WERI-Rb-1 (cell line): Measurements from ENCODE around the gene XPO6.

Experiments
- DNase-seq: peaks from one replicate; pipeline ENCODE4 v3.0.0-alpha.2; 2020
- H3K27ac ChIP-seq: fragments of 250-450 bp; sonication (Bioruptor Pico); 2 replicates; pipeline ENCODE4 v1.5.1; 2020; ENCODE audit warnings: mild to moderate bottlenecking, moderate library complexity
- H3K27me3 ChIP-seq: fragments of 250-450 bp; sonication (Bioruptor Pico); 2 replicates; pipeline ENCODE4 v1.5.1; 2021; ENCODE audit warnings: mild to moderate bottlenecking, low read depth, moderate library complexity; ENCODE audit not compliant: insufficient read depth, severe bottlenecking
- H3K36me3 ChIP-seq: fragments of 250-450 bp; sonication (Bioruptor Pico); 2 replicates; pipeline ENCODE4 v1.5.1; 2020; ENCODE audit warnings: mild to moderate bottlenecking, moderate library complexity
- H3K4me3 ChIP-seq: 2 replicates; pipeline ENCODE4 v1.5.1; 2011; ENCODE audit warnings: low read depth, mild to moderate bottlenecking, control low read depth, low read length
- H3K9me3 ChIP-seq: fragments of 250-450 bp; sonication (Bioruptor Pico); 2 replicates; pipeline ENCODE4 v1.5.1; 2021; ENCODE audit warnings: mild to moderate bottlenecking, moderate library complexity; ENCODE audit not compliant: severe bottlenecking
- CTCF ChIP-seq: IDR thresholded peaks from 2 replicates; pipeline ENCODE4 v1.5.1; 2011; ENCODE audit warnings: low read depth, mild to moderate bottlenecking, control low read depth, inconsistent platforms, low read length

Gene XPO6

DNA sequence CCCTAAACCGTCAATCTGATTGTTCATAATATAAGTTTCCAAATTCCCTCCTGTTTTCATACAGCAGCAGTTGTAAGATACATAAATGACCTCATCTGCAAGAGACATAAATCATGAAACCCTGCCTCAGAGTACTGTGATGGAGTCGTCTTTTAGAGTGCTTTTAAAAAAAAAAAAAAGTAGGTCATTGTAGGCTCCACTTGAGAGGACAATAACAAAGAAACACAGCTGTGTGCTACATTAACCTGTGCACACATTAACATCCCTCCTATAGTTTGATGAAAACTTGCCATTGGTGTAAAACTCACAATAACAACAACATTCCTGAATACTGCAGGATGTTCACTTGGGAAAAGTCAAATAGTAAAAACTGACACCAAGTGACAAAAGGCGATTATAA, 56.5 kb downstream of the XPO6 start:
- no peak for TF ChIP-seq CTCF
- no peak for DNase-seq
- peaks cover 70% of the 10 kb centered on the region for H3K36me3 ChIP-seq

DNA sequence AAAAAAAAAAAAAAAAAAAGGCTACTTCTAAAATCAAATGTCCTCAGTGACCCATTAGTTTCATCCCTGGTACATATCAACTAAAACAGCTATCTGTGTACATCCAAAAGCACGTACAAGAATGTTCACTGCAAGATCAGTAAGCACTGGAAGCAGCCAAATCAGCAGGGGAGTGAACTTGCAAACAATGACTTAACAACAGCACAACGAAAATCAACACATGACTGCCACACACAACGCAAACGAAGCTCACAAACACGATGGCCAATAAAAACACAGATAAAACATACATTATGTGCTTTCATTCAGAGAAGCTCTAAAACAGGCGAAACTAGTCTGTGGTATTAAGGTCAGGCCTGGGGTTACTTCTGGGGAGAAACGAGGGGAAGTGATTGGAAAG, 60.6 kb downstream of the XPO6 start:
- Histone ChIP-seq H3K4me3 (no peak overlapping the region), H3K9me3 (no peaks in the 10 kb centered on the region), H3K27ac (no peak overlapping the region), H3K27me3 (no peaks in the 10 kb centered on the region), H3K36me3 (peaks cover 78% of the 10 kb centered on the region)
- DNase-seq, result no peak
- TF ChIP-seq CTCF, result no peak

More for the DNA sequence above, 56.5 kb downstream of the XPO6 start:
- no peaks in the 10 kb centered on the region for H3K27me3 ChIP-seq
- H3K9me3 ChIP-seq, result no peaks in the 10 kb centered on the region
- no peak overlapping the region for H3K27ac ChIP-seq
- no peak overlapping the region for H3K4me3 ChIP-seq

DNA sequence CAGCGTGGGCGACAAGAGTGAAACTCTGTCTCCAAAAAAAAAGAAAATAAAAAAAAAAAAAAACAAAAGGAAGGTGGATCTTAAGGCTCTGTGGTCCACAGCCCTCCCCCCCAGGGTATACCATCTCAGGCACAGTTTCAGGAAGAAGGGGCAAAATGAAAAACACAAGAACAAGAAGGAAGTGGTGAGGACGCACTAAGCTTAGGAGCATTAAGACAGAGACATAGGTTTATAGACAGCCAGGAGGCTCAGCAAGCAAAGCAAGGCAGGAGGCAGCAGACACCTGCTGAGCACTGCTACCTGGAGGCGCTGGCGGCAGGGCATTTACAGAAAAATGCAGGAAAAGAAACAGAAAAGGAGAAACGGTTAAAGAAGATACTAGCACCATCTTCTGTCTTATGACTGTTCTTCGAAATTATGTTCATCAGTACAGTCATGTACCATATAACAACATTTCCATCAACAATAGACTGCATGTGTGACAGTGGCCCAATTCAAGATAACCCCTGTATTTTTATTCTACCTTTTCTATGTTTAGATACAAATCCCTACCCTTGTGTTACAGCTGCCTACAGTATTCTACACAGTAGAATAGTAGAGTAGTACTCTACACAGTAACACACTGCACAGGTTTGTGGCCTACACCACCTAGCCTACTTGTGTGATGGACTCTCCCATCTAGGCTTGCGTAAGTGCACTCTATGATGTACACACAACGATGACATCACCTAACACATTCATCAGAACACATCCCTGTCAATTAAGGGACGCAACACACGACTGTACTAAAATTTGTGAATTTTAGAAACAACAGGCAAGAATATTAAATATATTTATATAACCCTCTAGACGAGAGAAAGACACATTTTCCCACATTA, 62.5 kb downstream of the XPO6 start:
- Histone ChIP-seq H3K27me3 (no peaks in the 10 kb centered on the region), H3K4me3 (no peak overlapping the region), H3K9me3 (no peaks in the 10 kb centered on the region), H3K36me3 (peaks cover 79% of the 10 kb centered on the region), H3K27ac (no peak overlapping the region)
- DNase-seq, result no peak
- no peak for TF ChIP-seq CTCF

DNA sequence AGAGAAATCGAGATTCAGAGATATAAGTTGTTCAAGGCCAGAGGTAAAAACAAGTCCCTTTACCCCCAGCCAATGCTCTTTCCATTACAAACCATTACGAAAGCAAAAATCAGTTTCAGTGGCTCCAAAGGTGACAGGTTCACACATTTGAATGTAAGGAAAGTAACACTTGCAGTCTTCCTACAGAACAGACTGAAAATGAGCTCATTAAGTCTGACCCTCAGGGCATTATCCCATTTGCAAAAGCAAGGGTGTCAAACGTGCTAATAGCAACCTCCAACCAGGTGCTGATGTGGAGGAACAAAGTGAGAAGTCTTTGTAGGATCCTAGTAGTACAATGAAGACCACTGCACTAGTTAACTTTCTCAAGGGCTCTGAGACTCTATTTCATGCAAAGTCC, 65.2 kb downstream of the XPO6 start:
- no peak overlapping the region for H3K4me3 ChIP-seq
- no peak for TF ChIP-seq CTCF
- H3K27me3 ChIP-seq, result no peaks in the 10 kb centered on the region
- H3K36me3 ChIP-seq, result peaks cover 84% of the 10 kb centered on the region
- no peak for DNase-seq
- H3K9me3 ChIP-seq, result no peaks in the 10 kb centered on the region
- H3K27ac ChIP-seq, result no peak overlapping the region

GRCh38 chr16:28145796-28146195, 66.0 kb downstream of the XPO6 start:
- no peak for TF ChIP-seq CTCF
- no peak for DNase-seq
- Histone ChIP-seq H3K27ac (no peak overlapping the region), H3K36me3 (peaks cover 85% of the 10 kb centered on the region), H3K27me3 (no peaks in the 10 kb centered on the region), H3K9me3 (no peaks in the 10 kb centered on the region), H3K4me3 (no peak overlapping the region)
